Measurements from ENCODE around the gene CEND1. TPM values are rescaled to one million over a fixed set of nuclear protein-coding genes. Genes with fewer than 3 reads are reported as not detected.

Gene CEND1
- polyA plus RNA-seq, 1 experiment, result 0.55 TPM

DNA sequence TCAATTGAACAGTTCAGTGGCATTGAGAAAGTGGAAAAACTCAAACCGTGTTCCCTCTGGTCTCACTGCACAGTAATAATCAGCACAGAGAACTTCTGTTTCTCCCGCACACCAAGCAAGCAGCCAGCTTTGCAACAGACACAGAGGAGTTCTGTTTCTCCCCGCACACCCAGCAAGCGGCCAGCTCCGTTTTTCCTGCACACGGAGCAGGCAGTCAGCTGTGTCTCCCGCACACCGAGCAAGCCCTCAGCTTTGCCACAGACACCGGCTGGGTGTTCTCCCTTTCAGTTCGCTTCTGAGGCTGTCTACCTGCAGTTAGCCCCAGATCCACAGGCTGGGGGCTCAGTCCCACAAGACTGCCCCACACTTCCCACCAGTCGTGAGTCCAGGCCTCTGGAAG is 52.5 kb downstream of the CEND1 start:
- DNase-seq (ENCODE audit: low read depth, low spot score), result no peak
- CTCF ChIA-PET, result no interaction called here
- peaks cover 18% of the 10 kb centered on the region for H3K27me3 ChIP-seq (ENCODE audit: control insufficient read depth, insufficient read depth, low read length)
- no peak overlapping the region for H3K27ac ChIP-seq (ENCODE audit: low read depth, low read length)
- H3K4me3 ChIP-seq (ENCODE audit: low read depth, low read length), result no peak overlapping the region
- H3K9me3 ChIP-seq (ENCODE audit: control insufficient read depth, insufficient read depth, low read length), result no peaks in the 10 kb centered on the region; the same call in 1 of the 2 replicates
- POLR2A ChIA-PET, result no interaction called here
- no peak for TF ChIP-seq CTCF (IDR thresholded peaks at IDR 0.05; ENCODE audit: low read depth, low read length)

Small RNAs within 50 kb of the gene (small RNA-seq; reads per million reads assigned to genes)
- not detected for gene SNORA52 (ENCODE audit: insufficient read length, low read depth)

Other genes with a start within 250 kb of the CEND1 start
- 0.32 and 0.67 TPM in 2 replicates for gene LMNTD2, start 229.4 kb downstream of the CEND1 start, polyA plus RNA-seq (2011; rRNA removed)
- gene RASSF7, start 229.1 kb downstream of the CEND1 start, polyA plus RNA-seq (2011; rRNA removed), result 2.5 and 4.3 TPM in 2 replicates
- gene PHRF1, start 213.6 kb downstream of the CEND1 start, polyA plus RNA-seq (2011; rRNA removed), result 7.3 and 8.4 TPM in 2 replicates
- gene IRF7, start 174.1 kb downstream of the CEND1 start, polyA plus RNA-seq (2011; rRNA removed), result 2.4 and 3.6 TPM in 2 replicates
- gene CDHR5, start 165.1 kb downstream of the CEND1 start, polyA plus RNA-seq (2011; rRNA removed), result not detected in 2 replicates
- gene SCT, start 162.9 kb downstream of the CEND1 start, polyA plus RNA-seq (2011; rRNA removed), result not detected in 2 replicates
- gene DRD4, start 152.8 kb downstream of the CEND1 start, polyA plus RNA-seq (2011; rRNA removed), result 0.05 TPM in 1 of 2 replicates, not detected in the other
- 13.0 and 19.6 TPM in 2 replicates for gene DEAF1, start 94.9 kb downstream of the CEND1 start, polyA plus RNA-seq (2011; rRNA removed)
- gene TMEM80, start 94.3 kb downstream of the CEND1 start, polyA plus RNA-seq (2011; rRNA removed), result 16.2 and 18.7 TPM in 2 replicates
- gene EPS8L2, start 83.9 kb downstream of the CEND1 start, polyA plus RNA-seq (2011; rRNA removed), result 11.0 and 17.0 TPM in 2 replicates
- gene TALDO1, start 42.6 kb downstream of the CEND1 start, polyA plus RNA-seq (2011; rRNA removed), result 242 and 286 TPM in 2 replicates
- 15.0 and 18.8 TPM in 2 replicates for gene GATD1, start 12.6 kb downstream of the CEND1 start, polyA plus RNA-seq (2011; rRNA removed)
- 11.3 and 11.5 TPM in 2 replicates for gene SLC25A22, start 8.2 kb upstream of the CEND1 start, polyA plus RNA-seq (2011; rRNA removed)
- 5.7 and 8.2 TPM in 2 replicates for gene PIDD1, start 15.1 kb upstream of the CEND1 start, polyA plus RNA-seq (2011; rRNA removed)
- gene RPLP2, start 19.9 kb upstream of the CEND1 start, polyA plus RNA-seq (2011; rRNA removed), result 940 and 1,115 TPM in 2 replicates
- 17.3 and 29.3 TPM in 2 replicates for gene PNPLA2, start 28.8 kb upstream of the CEND1 start, polyA plus RNA-seq (2011; rRNA removed)
- gene CRACR2B, start 37.8 kb upstream of the CEND1 start, polyA plus RNA-seq (2011; rRNA removed), result 0.26 and 0.36 TPM in 2 replicates
- 559 and 909 TPM in 2 replicates for gene CD151, start 42.9 kb upstream of the CEND1 start, polyA plus RNA-seq (2011; rRNA removed)
- gene POLR2L, start 52.4 kb upstream of the CEND1 start, polyA plus RNA-seq (2011; rRNA removed), result 211 and 431 TPM in 2 replicates
- 92.6 and 134 TPM in 2 replicates for gene TSPAN4, start 52.8 kb upstream of the CEND1 start, polyA plus RNA-seq (2011; rRNA removed)
- 95.5 and 120 TPM in 2 replicates for gene CHID1, start 120.7 kb upstream of the CEND1 start, polyA plus RNA-seq (2011; rRNA removed)
- 54.2 and 55.7 TPM in 2 replicates for gene AP2A2, start 135.8 kb upstream of the CEND1 start, polyA plus RNA-seq (2011; rRNA removed)
- gene MUC6, start 246.6 kb upstream of the CEND1 start, polyA plus RNA-seq (2011; rRNA removed), result not detected in 2 replicates

All from AG04450 (cell line).